ENCODE results near the gene TRPT1.

The TRPT1 gene

GRCh38 chr11:64224891-64225607 is 937 bp downstream of the TRPT1 start:
- H3K4me3 ChIP-seq (ENCODE audit: low read depth, low read length) = peak overlapping the region; percentile 83
- H3K36me3 ChIP-seq (ENCODE audit: insufficient read depth, low read length) = no peaks in the 10 kb centered on the region
- peaks cover 15% of the 10 kb centered on the region for H3K4me1 ChIP-seq (ENCODE audit: control insufficient read depth, insufficient read depth, low read length, unreplicated experiment)
- no peak overlapping the region for H3K27ac ChIP-seq (ENCODE audit: low read depth, low read length)
- H3K27me3 ChIP-seq (ENCODE audit: insufficient read depth, low read length) = no peaks in the 10 kb centered on the region
- H2AFZ ChIP-seq (ENCODE audit: low read length, unreplicated experiment) = no peak overlapping the region
- peaks cover 13% of the 10 kb centered on the region for H3K79me2 ChIP-seq (ENCODE audit: control insufficient read depth, insufficient read depth, low read length, unreplicated experiment)

- peaks cover 15% of the 10 kb centered on the region for H3K4me1 ChIP-seq (ENCODE audit: control insufficient read depth, insufficient read depth, low read length, unreplicated experiment)
- H3K79me2 ChIP-seq (ENCODE audit: control insufficient read depth, insufficient read depth, low read length, unreplicated experiment) = peaks cover 13% of the 10 kb centered on the region
- H3K4me3 ChIP-seq (ENCODE audit: low read depth, low read length) = no peak overlapping the region
- no peak overlapping the region for H3K27ac ChIP-seq (ENCODE audit: low read depth, low read length)
- H2AFZ ChIP-seq (ENCODE audit: low read length, unreplicated experiment) = no peak overlapping the region
- no peaks in the 10 kb centered on the region for H3K36me3 ChIP-seq (ENCODE audit: insufficient read depth, low read length)
- H3K27me3 ChIP-seq (ENCODE audit: insufficient read depth, low read length) = no peaks in the 10 kb centered on the region
Measured at GRCh38 chr11:64224151-64224890, 1.7 kb downstream of the TRPT1 start.

GRCh38 chr11:64223001-64223651 is 2.9 kb downstream of the TRPT1 start:
- Histone ChIP-seq H3K4me1 (ENCODE audit: control insufficient read depth, insufficient read depth, low read length, unreplicated experiment) (peaks cover 15% of the 10 kb centered on the region), H3K79me2 (ENCODE audit: control insufficient read depth, insufficient read depth, low read length, unreplicated experiment) (peaks cover 13% of the 10 kb centered on the region), H2AFZ (ENCODE audit: low read length, unreplicated experiment) (no peak overlapping the region), H3K27me3 (ENCODE audit: insufficient read depth, low read length) (no peaks in the 10 kb centered on the region), H3K27ac (ENCODE audit: low read depth, low read length) (no peak overlapping the region), H3K36me3 (ENCODE audit: insufficient read depth, low read length) (no peaks in the 10 kb centered on the region), H3K4me3 (ENCODE audit: low read depth, low read length) (no peak overlapping the region)

GRCh38 chr11:64222651-64223000 is 3.4 kb downstream of the TRPT1 start:
- Histone ChIP-seq H3K4me1 (ENCODE audit: control insufficient read depth, insufficient read depth, low read length, unreplicated experiment) (peaks cover 15% of the 10 kb centered on the region), H3K36me3 (ENCODE audit: insufficient read depth, low read length) (no peaks in the 10 kb centered on the region), H3K4me3 (ENCODE audit: low read depth, low read length) (no peak overlapping the region), H3K27me3 (ENCODE audit: insufficient read depth, low read length) (no peaks in the 10 kb centered on the region), H3K27ac (ENCODE audit: low read depth, low read length) (no peak overlapping the region), H3K79me2 (ENCODE audit: control insufficient read depth, insufficient read depth, low read length, unreplicated experiment) (peaks cover 13% of the 10 kb centered on the region), H2AFZ (ENCODE audit: low read length, unreplicated experiment) (no peak overlapping the region)

GRCh38 chr11:64220798-64221197 is 5.2 kb downstream of the TRPT1 start:
- Histone ChIP-seq H3K4me1 (ENCODE audit: control insufficient read depth, insufficient read depth, low read length, unreplicated experiment) (peaks cover 12% of the 10 kb centered on the region), H3K4me3 (ENCODE audit: low read depth, low read length) (no peak overlapping the region), H2AFZ (ENCODE audit: low read length, unreplicated experiment) (no peak overlapping the region), H3K27ac (ENCODE audit: low read depth, low read length) (no peak overlapping the region), H3K27me3 (ENCODE audit: insufficient read depth, low read length) (no peaks in the 10 kb centered on the region), H3K36me3 (ENCODE audit: insufficient read depth, low read length) (no peaks in the 10 kb centered on the region), H3K79me2 (ENCODE audit: control insufficient read depth, insufficient read depth, low read length, unreplicated experiment) (no peaks in the 10 kb centered on the region)

- peaks cover 8% of the 10 kb centered on the region for H3K4me1 ChIP-seq (ENCODE audit: control insufficient read depth, insufficient read depth, low read length, unreplicated experiment)
- no peaks in the 10 kb centered on the region for H3K27me3 ChIP-seq (ENCODE audit: insufficient read depth, low read length)
- H3K27ac ChIP-seq (ENCODE audit: low read depth, low read length) = no peak overlapping the region
- H3K36me3 ChIP-seq (ENCODE audit: insufficient read depth, low read length) = no peaks in the 10 kb centered on the region
- H3K4me3 ChIP-seq (ENCODE audit: low read depth, low read length) = no peak overlapping the region
- no peaks in the 10 kb centered on the region for H3K79me2 ChIP-seq (ENCODE audit: control insufficient read depth, insufficient read depth, low read length, unreplicated experiment)
- H2AFZ ChIP-seq (ENCODE audit: low read length, unreplicated experiment) = no peak overlapping the region
Measured at GRCh38 chr11:64220271-64220670, 5.7 kb downstream of the TRPT1 start.

- H3K27me3 ChIP-seq (ENCODE audit: insufficient read depth, low read length) = no peaks in the 10 kb centered on the region
- H2AFZ ChIP-seq (ENCODE audit: low read length, unreplicated experiment) = no peak overlapping the region
- no peak overlapping the region for H3K27ac ChIP-seq (ENCODE audit: low read depth, low read length)
- H3K79me2 ChIP-seq (ENCODE audit: control insufficient read depth, insufficient read depth, low read length, unreplicated experiment) = no peaks in the 10 kb centered on the region
- no peaks in the 10 kb centered on the region for H3K36me3 ChIP-seq (ENCODE audit: insufficient read depth, low read length)
- no peak overlapping the region for H3K4me3 ChIP-seq (ENCODE audit: low read depth, low read length)
- peaks cover 4% of the 10 kb centered on the region for H3K4me1 ChIP-seq (ENCODE audit: control insufficient read depth, insufficient read depth, low read length, unreplicated experiment)
Measured at GRCh38 chr11:64219755-64220154, 6.2 kb downstream of the TRPT1 start.

GRCh38 chr11:64219354-64219684 is 6.7 kb downstream of the TRPT1 start:
- Histone ChIP-seq H3K79me2 (ENCODE audit: control insufficient read depth, insufficient read depth, low read length, unreplicated experiment) (no peaks in the 10 kb centered on the region), H3K27ac (ENCODE audit: low read depth, low read length) (no peak overlapping the region), H3K27me3 (ENCODE audit: insufficient read depth, low read length) (no peaks in the 10 kb centered on the region), H2AFZ (ENCODE audit: low read length, unreplicated experiment) (no peak overlapping the region), H3K4me1 (ENCODE audit: control insufficient read depth, insufficient read depth, low read length, unreplicated experiment) (peaks cover 4% of the 10 kb centered on the region), H3K36me3 (ENCODE audit: insufficient read depth, low read length) (no peaks in the 10 kb centered on the region), H3K4me3 (ENCODE audit: low read depth, low read length) (no peak overlapping the region)

GRCh38 chr11:64218628-64219353 is 7.2 kb downstream of the TRPT1 start:
- Histone ChIP-seq H3K27ac (ENCODE audit: low read depth, low read length) (no peak overlapping the region), H3K36me3 (ENCODE audit: insufficient read depth, low read length) (no peaks in the 10 kb centered on the region), H3K27me3 (ENCODE audit: insufficient read depth, low read length) (no peaks in the 10 kb centered on the region)

GRCh38 chr11:64216879-64217278 is 9.1 kb downstream of the TRPT1 start:
- Histone ChIP-seq H3K4me3 (ENCODE audit: low read depth, low read length) (no peak overlapping the region), H3K36me3 (ENCODE audit: insufficient read depth, low read length) (no peaks in the 10 kb centered on the region), H3K4me1 (ENCODE audit: control insufficient read depth, insufficient read depth, low read length, unreplicated experiment) (no peaks in the 10 kb centered on the region), H3K79me2 (ENCODE audit: control insufficient read depth, insufficient read depth, low read length, unreplicated experiment) (no peaks in the 10 kb centered on the region), H2AFZ (ENCODE audit: low read length, unreplicated experiment) (no peak overlapping the region), H3K27me3 (ENCODE audit: insufficient read depth, low read length) (no peaks in the 10 kb centered on the region), H3K27ac (ENCODE audit: low read depth, low read length) (no peak overlapping the region)

More at GRCh38 chr11:64218628-64219353, 7.2 kb downstream of the TRPT1 start:
- Histone ChIP-seq H3K79me2 (ENCODE audit: control insufficient read depth, insufficient read depth, low read length, unreplicated experiment) (no peaks in the 10 kb centered on the region), H3K4me3 (ENCODE audit: low read depth, low read length) (no peak overlapping the region), H2AFZ (ENCODE audit: low read length, unreplicated experiment) (no peak overlapping the region), H3K4me1 (ENCODE audit: control insufficient read depth, insufficient read depth, low read length, unreplicated experiment) (peaks cover under 1% of the 10 kb centered on the region)
